Epithelial cell of proximal tubule (primary cell): ENCODE measurements around the gene ZMAT5. TPM values are rescaled to one million over a fixed set of nuclear protein-coding genes. Genes with fewer than 3 reads are reported as not detected.

Source experiments
- DNase-seq: peaks from one replicate; pipeline ENCODE4 v3.0.0-alpha.2; 2011; ENCODE audit warnings: low read depth
- H3K4me3 ChIP-seq: 2 replicates; pipeline ENCODE4 v1.5.1; 2011; ENCODE audit warnings: low read depth, mild to moderate bottlenecking, low read length
- total RNA-seq: library from RNA; depleted of rRNA; stranded (reverse); fragments of >200 nt; gene quantifications from 2 replicates; pipeline ENCODE4 v1.2.3, GENCODE V29; 2015
- TF ChIP-seq, protein P1 (sequence below): conservative IDR thresholded peaks from 2 replicates; pipeline ENCODE4 v1.5.1; 2012; ENCODE audit warnings: low read depth, mild to moderate bottlenecking, low read length

The ZMAT5 gene
- total RNA-seq, 1 donor from 2014 or later = 24.8 TPM

DNA sequence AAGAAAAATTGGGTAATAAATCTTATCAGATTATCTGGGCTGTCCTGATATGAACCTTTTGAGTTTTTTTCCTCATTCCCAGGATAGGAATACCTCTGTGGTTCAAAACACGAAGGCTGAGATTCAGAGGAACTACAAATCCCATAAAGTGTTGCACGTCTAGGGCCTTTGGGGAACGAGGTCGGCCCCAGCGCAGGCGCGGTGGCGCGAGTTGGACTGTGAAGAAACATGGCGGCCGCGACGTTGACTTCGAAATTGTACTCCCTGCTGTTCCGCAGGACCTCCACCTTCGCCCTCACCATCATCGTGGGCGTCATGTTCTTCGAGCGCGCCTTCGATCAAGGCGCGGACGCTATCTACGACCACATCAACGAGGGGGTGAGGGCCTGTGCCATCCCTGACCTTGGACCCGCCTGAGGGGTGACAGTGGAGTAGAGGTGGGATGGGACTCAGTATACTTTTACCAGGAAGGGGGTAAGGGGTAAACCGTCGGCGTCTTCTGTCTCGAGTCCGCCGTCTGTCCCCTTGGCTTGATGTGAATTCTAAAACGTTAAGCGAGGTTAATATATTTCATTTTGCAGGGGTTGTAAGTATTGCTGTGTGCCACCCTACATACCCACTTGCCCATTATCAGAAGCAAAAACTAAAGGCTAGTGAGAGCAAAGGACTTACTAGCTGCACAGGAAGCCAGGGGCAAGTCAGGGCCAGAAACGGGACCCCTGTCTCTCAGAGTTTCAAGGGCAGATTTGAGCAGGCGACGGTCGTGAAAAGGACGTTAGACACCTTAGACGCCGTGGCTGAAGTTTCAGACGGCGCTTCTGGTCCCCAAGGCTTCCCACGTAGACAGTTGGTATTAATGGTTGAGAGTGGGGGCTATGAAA, 604 bp upstream of the ZMAT5 start, which contains the start of gene UQCR10:
Gene UQCR10 (plus strand): TSS at position 199 of the 881 bp plus-strand sequence. CDS start 30 bp downstream, at position 229.
- peak within 1 kb of the TSS; percentile 96 for H3K4me3 ChIP-seq
- TF ChIP-seq, protein P1, sequence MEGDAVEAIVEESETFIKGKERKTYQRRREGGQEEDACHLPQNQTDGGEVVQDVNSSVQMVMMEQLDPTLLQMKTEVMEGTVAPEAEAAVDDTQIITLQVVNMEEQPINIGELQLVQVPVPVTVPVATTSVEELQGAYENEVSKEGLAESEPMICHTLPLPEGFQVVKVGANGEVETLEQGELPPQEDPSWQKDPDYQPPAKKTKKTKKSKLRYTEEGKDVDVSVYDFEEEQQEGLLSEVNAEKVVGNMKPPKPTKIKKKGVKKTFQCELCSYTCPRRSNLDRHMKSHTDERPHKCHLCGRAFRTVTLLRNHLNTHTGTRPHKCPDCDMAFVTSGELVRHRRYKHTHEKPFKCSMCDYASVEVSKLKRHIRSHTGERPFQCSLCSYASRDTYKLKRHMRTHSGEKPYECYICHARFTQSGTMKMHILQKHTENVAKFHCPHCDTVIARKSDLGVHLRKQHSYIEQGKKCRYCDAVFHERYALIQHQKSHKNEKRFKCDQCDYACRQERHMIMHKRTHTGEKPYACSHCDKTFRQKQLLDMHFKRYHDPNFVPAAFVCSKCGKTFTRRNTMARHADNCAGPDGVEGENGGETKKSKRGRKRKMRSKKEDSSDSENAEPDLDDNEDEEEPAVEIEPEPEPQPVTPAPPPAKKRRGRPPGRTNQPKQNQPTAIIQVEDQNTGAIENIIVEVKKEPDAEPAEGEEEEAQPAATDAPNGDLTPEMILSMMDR = no peak
- no peak for DNase-seq

DNA sequence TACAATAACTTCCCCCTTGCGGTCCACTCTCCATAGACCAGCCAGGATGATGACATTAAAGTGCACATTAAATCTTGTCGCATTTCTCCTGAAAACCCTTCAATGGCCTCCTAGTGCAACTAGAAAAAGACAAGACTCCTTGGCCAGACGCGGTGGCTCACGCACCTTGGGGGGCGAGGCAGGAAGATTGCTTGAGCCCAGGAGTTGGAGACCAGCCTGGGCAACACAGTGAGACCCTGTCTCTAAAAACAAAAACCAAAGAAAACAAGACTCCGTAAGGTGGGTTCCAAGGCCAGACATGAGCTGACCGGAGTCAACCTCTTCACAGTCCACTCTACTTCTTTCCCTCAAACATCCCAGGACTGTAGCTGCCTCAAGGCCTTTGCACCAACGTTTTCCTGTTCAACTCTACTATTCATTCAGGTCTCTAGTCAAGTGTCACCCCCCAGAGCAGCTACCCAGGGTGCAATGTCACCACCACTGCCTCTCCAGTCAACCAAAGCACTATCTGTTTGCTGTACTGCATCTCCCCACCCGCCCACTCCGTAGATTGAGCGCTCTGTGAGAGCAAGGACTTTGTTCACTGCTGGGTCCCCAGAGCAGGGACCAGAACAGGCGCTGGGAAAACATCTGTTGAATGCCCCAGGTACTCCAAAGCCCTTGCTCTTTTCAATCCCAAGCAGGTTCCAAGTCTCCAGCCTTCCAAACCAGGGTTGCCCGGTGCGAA, 739 bp downstream of the ZMAT5 start:
- TF ChIP-seq, protein P1 = no peak
- H3K4me3 ChIP-seq = peak overlapping the region; percentile 96
- DNase-seq = no peak

DNA sequence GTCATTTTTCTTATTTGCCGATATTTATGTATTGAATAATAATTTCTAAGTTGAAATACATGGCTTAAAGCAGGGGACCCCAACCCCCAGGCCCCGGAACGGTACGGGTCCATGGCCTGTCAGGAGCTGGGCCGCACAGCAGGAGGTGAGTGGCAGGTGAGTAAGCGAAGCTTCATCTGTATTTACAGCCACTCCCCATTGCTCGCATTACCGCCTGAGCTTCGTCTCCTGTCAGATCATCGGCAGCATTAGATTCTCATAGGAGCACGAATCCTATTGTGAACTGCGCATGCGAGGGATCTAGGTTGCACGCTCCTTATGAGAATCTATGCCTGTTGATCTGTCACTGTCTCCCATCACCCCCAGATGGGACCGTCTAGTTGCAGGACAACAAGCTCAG, 4.5 kb downstream of the ZMAT5 start:
- H3K4me3 ChIP-seq = no peak overlapping the region
- TF ChIP-seq, protein P1 = no peak
- no peak for DNase-seq

GRCh38 chr22:29758959-29759358, 7.8 kb downstream of the ZMAT5 start:
- TF ChIP-seq, protein P1 = no peak
- no peak for DNase-seq
- no peak overlapping the region for H3K4me3 ChIP-seq

DNA sequence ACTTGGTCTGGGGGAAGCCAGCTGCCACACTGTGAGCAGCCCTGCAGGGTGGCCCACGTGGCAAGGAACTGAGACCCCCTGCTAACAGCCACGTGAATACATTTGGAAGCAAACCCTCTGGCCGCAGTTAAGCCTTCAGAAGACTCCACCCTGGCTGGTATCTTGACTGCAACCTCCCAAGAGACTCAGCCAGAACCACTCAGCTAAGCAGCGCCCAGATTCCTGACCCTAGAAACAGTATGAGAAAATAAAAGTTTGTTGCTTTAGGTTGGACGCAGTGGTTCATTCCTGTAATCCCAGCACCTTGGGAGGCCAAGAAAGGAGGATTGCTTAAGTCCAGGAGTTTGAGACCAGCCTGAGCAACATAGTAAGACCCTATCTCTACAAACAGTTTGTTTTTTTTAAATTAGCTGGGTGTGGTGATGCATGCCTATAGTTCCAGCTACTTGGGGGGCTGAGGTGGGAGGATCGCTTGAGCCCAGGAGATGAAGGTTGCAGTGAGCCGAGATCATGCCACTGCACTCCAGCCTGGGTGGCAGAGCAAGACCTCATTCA, 8.7 kb downstream of the ZMAT5 start:
- TF ChIP-seq, protein P1 = no peak
- H3K4me3 ChIP-seq = no peak overlapping the region
- DNase-seq = no peak

- no peak for DNase-seq
- TF ChIP-seq, protein P1 = no peak
- H3K4me3 ChIP-seq = no peak overlapping the region
Measured at GRCh38 chr22:29757096-29757495, 9.7 kb downstream of the ZMAT5 start.
